Breast epithelium (tissue), 4 donors: ENCODE results near the gene MOCS1. TPM values are rescaled to one million over a fixed set of nuclear protein-coding genes. Genes with fewer than 3 reads are reported as not detected.

Source experiments
- DNase-seq, 2 donors: peaks; one replicate each; pipeline ENCODE4 v3.0.0-alpha.2; 2019; ENCODE audit warnings: low spot score in 2 of 2
- H3K27ac ChIP-seq, 2 donors: fragments of 200-600 bp; sonication (generic) in 1 of 2; one replicate each; pipeline ENCODE4 v1.5.1; 2016 to 2019; ENCODE audit warnings: mild to moderate bottlenecking in 1 of 2
- H3K27me3 ChIP-seq, 2 donors: fragments of 200-600 bp; sonication (generic) in 1 of 2; one replicate each; pipeline versions ENCODE4 v1.5.1 to v1.6.0; 2017 to 2019; ENCODE audit warnings: control low read depth in 1 of 2, mild to moderate bottlenecking in 1 of 2
- H3K36me3 ChIP-seq: fragments of 200-600 bp; one replicate; pipeline ENCODE4 v1.5.1; 2019
- H3K4me1 ChIP-seq, 2 donors: fragments of 200-600 bp; sonication (generic); one replicate each; pipeline ENCODE4 v1.5.1; 2016 to 2019; ENCODE audit warnings: control low read depth in 1 of 2
- H3K4me3 ChIP-seq, 3 donors: fragments of 200-600 bp; sonication (generic); 1 replicate in 2 of 3; 2 replicates in 1 of 3; pipeline ENCODE4 v1.5.1; 2016 to 2019; ENCODE audit warnings: mild to moderate bottlenecking in 3 of 3, moderate library complexity in 2 of 3
- H3K9me3 ChIP-seq, 2 donors: fragments of 200-600 bp; sonication (generic) in 1 of 2; one replicate each; pipeline ENCODE4 v1.5.1; 2016 to 2019; ENCODE audit warnings: control low read depth in 1 of 2
- POLR2A ChIP-seq: fragments of 450-650 bp; IDR thresholded peaks from one replicate; pipeline ENCODE4 v1.6.1; 2016; ENCODE audit warnings: antibody characterized with exemption, mild to moderate bottlenecking, moderate library complexity
- POLR2AphosphoS5 ChIP-seq, 3 donors: sonication (generic); formaldehyde crosslinking; IDR thresholded peaks; one replicate each; pipeline ENCODE4 v1.6.1; 2017; ENCODE audit warnings: antibody characterized with exemption in 3 of 3
- intact Hi-C: fragments of 100-400 bp; cut with DNase I; formaldehyde crosslinking; loops from one replicate; pipeline ENCODE4 v1.15.1; 2023; ENCODE audit warnings: low total_unique reads
- total RNA-seq, 3 donors: library from RNA; depleted of rRNA; stranded (reverse); fragments of >200 nt; gene quantifications; one replicate each; pipeline ENCODE4 v1.1.0, GENCODE V29; 2016
- TF ChIP-seq, protein P1 (sequence below), 3 donors: fragments of 450-650 bp; IDR thresholded peaks; one replicate each; pipeline ENCODE4 v1.5.1; 2016 to 2017; ENCODE audit warnings: antibody characterized with exemption in 3 of 3, mild to moderate bottlenecking in 3 of 3, moderate library complexity in 3 of 3

The MOCS1 gene
- total RNA-seq, 3 donors from 2014 or later: 23.6 to 78.9 (median 25.3) TPM

- Histone ChIP-seq H3K9me3 (no peaks in the 10 kb centered on the region), H3K36me3 (no peaks in the 10 kb centered on the region), H3K4me1 (peaks cover 0 to 3% of the 10 kb centered on the region in 2 donors), H3K27me3 (no peaks in the 10 kb centered on the region), H3K4me3 (no peak overlapping the region), H3K27ac (no peak overlapping the region)
- intact Hi-C loops: no loop called here
- no peak for DNase-seq
- TF ChIP-seq POLR2AphosphoS5 (IDR thresholded peaks at IDR 0.05) (no peak), POLR2A (no peak)
- TF ChIP-seq, protein P1, sequence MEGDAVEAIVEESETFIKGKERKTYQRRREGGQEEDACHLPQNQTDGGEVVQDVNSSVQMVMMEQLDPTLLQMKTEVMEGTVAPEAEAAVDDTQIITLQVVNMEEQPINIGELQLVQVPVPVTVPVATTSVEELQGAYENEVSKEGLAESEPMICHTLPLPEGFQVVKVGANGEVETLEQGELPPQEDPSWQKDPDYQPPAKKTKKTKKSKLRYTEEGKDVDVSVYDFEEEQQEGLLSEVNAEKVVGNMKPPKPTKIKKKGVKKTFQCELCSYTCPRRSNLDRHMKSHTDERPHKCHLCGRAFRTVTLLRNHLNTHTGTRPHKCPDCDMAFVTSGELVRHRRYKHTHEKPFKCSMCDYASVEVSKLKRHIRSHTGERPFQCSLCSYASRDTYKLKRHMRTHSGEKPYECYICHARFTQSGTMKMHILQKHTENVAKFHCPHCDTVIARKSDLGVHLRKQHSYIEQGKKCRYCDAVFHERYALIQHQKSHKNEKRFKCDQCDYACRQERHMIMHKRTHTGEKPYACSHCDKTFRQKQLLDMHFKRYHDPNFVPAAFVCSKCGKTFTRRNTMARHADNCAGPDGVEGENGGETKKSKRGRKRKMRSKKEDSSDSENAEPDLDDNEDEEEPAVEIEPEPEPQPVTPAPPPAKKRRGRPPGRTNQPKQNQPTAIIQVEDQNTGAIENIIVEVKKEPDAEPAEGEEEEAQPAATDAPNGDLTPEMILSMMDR (IDR thresholded peaks at IDR 0.05): no peak
Observed at GRCh38 chr6:39935241-39935640, 979 bp upstream of the MOCS1 start.

DNA sequence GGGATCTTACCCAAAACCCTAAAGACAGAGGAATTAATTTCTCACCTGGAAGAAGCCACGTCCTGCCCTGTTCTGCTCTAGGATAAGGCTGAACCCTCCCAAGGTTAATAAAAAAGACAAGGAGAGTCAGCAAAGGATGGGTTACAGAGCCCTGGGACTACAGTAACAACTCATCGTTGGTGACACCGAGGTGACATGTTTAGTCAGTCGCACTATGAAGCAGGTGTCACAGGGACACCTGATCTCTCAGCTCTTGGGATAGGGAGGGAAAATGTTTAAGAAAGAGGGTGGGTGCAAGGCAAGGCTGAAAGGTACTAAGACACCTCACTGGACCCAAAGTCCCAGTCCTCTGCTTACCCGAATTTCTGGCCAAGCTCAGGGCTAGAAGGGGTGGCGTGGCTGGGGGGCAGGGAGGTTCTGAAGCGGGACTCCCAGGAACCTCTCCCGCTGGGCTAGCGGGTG is 562 bp downstream of the MOCS1 start:
- H3K9me3 ChIP-seq: no peaks in the 10 kb centered on the region
- peak overlapping the region; percentile 72 to 93 for H3K27ac ChIP-seq
- H3K27me3 ChIP-seq: no peaks in the 10 kb centered on the region
- H3K4me3 ChIP-seq: peak overlapping the region; percentile 74 to 96 (median 75)
- peaks cover 0 to 3% of the 10 kb centered on the region in 2 donors for H3K4me1 ChIP-seq
- DNase-seq: no peak
- TF ChIP-seq POLR2A: no peak
- no peak for TF ChIP-seq POLR2AphosphoS5 (IDR thresholded peaks at IDR 0.05)
- TF ChIP-seq, protein P1 (IDR thresholded peaks at IDR 0.05): no peak
- intact Hi-C loops: no loop called here
- H3K36me3 ChIP-seq: no peaks in the 10 kb centered on the region

- Histone ChIP-seq H3K27me3 (no peaks in the 10 kb centered on the region), H3K4me1 (peaks cover 2 to 3% of the 10 kb centered on the region in 2 donors), H3K9me3 (no peaks in the 10 kb centered on the region), H3K4me3 (peak overlapping the region; percentile 74 to 96 (median 75)), H3K36me3 (no peaks in the 10 kb centered on the region), H3K27ac (peak overlapping the region in 1 of 2 donors; percentile 75)
- TF ChIP-seq POLR2A (no peak), POLR2AphosphoS5 (IDR thresholded peaks at IDR 0.05) (no peak)
- TF ChIP-seq, protein P1 (IDR thresholded peaks at IDR 0.05): no peak
- no peak for DNase-seq
- intact Hi-C loops: no loop called here
Observed at GRCh38 chr6:39932386-39932910, 1.8 kb downstream of the MOCS1 start.

- intact Hi-C loops: no loop called here
- H3K9me3 ChIP-seq: no peaks in the 10 kb centered on the region
- no peaks in the 10 kb centered on the region for H3K36me3 ChIP-seq
- TF ChIP-seq POLR2A (no peak), POLR2AphosphoS5 (IDR thresholded peaks at IDR 0.05) (no peak)
- TF ChIP-seq, protein P1 (IDR thresholded peaks at IDR 0.05): no peak
- H3K27me3 ChIP-seq: no peaks in the 10 kb centered on the region
- H3K4me1 ChIP-seq: peaks cover 3 to 4% of the 10 kb centered on the region in 2 donors
- no peak for DNase-seq
- H3K4me3 ChIP-seq: peak overlapping the region; percentile 6 to 96 (median 75)
- peak overlapping the region in 1 of 2 donors; percentile 75 for H3K27ac ChIP-seq
Observed at GRCh38 chr6:39931607-39932006, 2.7 kb downstream of the MOCS1 start.

DNA sequence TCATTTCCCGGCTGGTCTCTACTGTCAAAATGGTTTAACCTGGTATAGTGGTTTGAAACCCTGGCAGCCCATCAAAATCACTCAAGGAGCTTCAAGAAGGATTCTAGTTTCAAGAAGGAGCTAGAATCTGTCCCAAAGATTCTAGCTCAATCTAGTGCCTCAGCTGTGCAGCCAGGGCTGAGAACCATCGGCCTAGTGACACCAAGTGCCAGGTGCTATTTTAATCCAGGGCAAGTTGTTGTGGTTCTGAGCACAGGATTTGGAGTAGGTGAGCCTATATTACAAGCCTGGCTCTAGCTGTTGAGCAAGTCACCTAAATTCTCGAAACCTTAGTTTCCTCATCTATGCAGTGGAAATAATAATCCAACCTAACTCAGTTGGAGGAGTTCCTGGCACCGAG is 3.7 kb downstream of the MOCS1 start:
- no peak for DNase-seq
- Histone ChIP-seq H3K9me3 (no peaks in the 10 kb centered on the region), H3K27me3 (no peaks in the 10 kb centered on the region), H3K27ac (peak overlapping the region in 1 of 2 donors; percentile 75), H3K4me3 (peak overlapping the region in 1 of 3 donors; percentile 31), H3K36me3 (no peaks in the 10 kb centered on the region), H3K4me1 (peaks cover 3 to 4% of the 10 kb centered on the region in 2 donors)
- intact Hi-C loops: no loop called here
- no peak for TF ChIP-seq POLR2A
- TF ChIP-seq, protein P1 (IDR thresholded peaks at IDR 0.05): no peak
- TF ChIP-seq POLR2AphosphoS5 (IDR thresholded peaks at IDR 0.05): no peak
